ENCODE data around the gene QRSL1. TPM values are rescaled to one million over a fixed set of nuclear protein-coding genes. Genes with fewer than 3 reads are reported as not detected.

Gene QRSL1
- total and polyA plus RNA-seq, 2 donors (not counting 1 experiment from before 2014, with no cell fraction given) = 8.2 to 15.2 TPM

- no peaks in the 10 kb centered on the region for H3K79me2 ChIP-seq (ENCODE audit: control insufficient read depth, insufficient read depth, low read length)
- DNase-seq (ENCODE audit: low read depth in 2 of 2) = no peak
- H2AFZ ChIP-seq (ENCODE audit: low read length) = no peak overlapping the region
- no peaks in the 10 kb centered on the region for H4K20me1 ChIP-seq (ENCODE audit: control insufficient read depth, extremely low read depth, insufficient read depth, low read length)
- TF ChIP-seq CTCF (conservative IDR thresholded peaks at IDR 0.05 in 1 of 2, IDR thresholded peaks at IDR 0.05 in 1 of 2; ENCODE audit: low read depth in 1 of 2, low read length in 2 of 2) (no peak), EZH2 (IDR thresholded peaks at IDR 0.05; ENCODE audit: low read length, missing control alignments) (no peak)
- H3K4me2 ChIP-seq (ENCODE audit: extremely low read depth, insufficient read depth, low read length) = no peak overlapping the region
- H3K4me1 ChIP-seq (ENCODE audit: control insufficient read depth, extremely low read depth, insufficient read depth, low read length) = no peaks in the 10 kb centered on the region
- no peak overlapping the region for H3K4me3 ChIP-seq (replicated peaks in 1 of 4; ENCODE audit: control extremely low read depth in 1 of 4, insufficient read depth in 1 of 4, low read depth in 3 of 4, low read length in 4 of 4)
- no peak overlapping the region for H3K27ac ChIP-seq (ENCODE audit: insufficient read depth, low read length)
- no peaks in the 10 kb centered on the region for H3K9me3 ChIP-seq (ENCODE audit: control insufficient read depth, insufficient read depth, low read depth, low read length)
- no peak overlapping the region for H3K9ac ChIP-seq (ENCODE audit: insufficient read depth, low read length)
- H3K36me3 ChIP-seq (ENCODE audit: control insufficient read depth, insufficient read depth, low read length) = no peaks in the 10 kb centered on the region
- H3K27me3 ChIP-seq (ENCODE audit: control insufficient read depth, insufficient read depth, low read length) = no peaks in the 10 kb centered on the region
These were observed 14.7 kb upstream of the QRSL1 start for GRCh38 chr6:106614592-106615257.

GRCh38 chr6:106617302-106617701 is 12.1 kb upstream of the QRSL1 start:
- Histone ChIP-seq H3K4me1 (ENCODE audit: control insufficient read depth, extremely low read depth, insufficient read depth, low read length) (no peaks in the 10 kb centered on the region), H3K36me3 (ENCODE audit: control insufficient read depth, insufficient read depth, low read length) (no peaks in the 10 kb centered on the region), H4K20me1 (ENCODE audit: control insufficient read depth, extremely low read depth, insufficient read depth, low read length) (no peaks in the 10 kb centered on the region), H3K4me3 (replicated peaks in 1 of 4; ENCODE audit: control extremely low read depth in 1 of 4, insufficient read depth in 1 of 4, low read depth in 3 of 4, low read length in 4 of 4) (no peak overlapping the region), H2AFZ (ENCODE audit: low read length) (no peak overlapping the region), H3K27me3 (ENCODE audit: control insufficient read depth, insufficient read depth, low read length) (no peaks in the 10 kb centered on the region), H3K27ac (ENCODE audit: insufficient read depth, low read length) (no peak overlapping the region), H3K79me2 (ENCODE audit: control insufficient read depth, insufficient read depth, low read length) (no peaks in the 10 kb centered on the region), H3K9ac (ENCODE audit: insufficient read depth, low read length) (no peak overlapping the region), H3K9me3 (ENCODE audit: control insufficient read depth, insufficient read depth, low read depth, low read length) (no peaks in the 10 kb centered on the region), H3K4me2 (ENCODE audit: extremely low read depth, insufficient read depth, low read length) (no peak overlapping the region)
- DNase-seq (ENCODE audit: low read depth in 2 of 2) = no peak
- TF ChIP-seq EZH2 (IDR thresholded peaks at IDR 0.05; ENCODE audit: low read length, missing control alignments) (no peak), CTCF (conservative IDR thresholded peaks at IDR 0.05 in 1 of 2, IDR thresholded peaks at IDR 0.05 in 1 of 2; ENCODE audit: low read depth in 1 of 2, low read length in 2 of 2) (no peak)

GRCh38 chr6:106617857-106618256 is 11.5 kb upstream of the QRSL1 start:
- no peak for TF ChIP-seq CTCF (conservative IDR thresholded peaks at IDR 0.05 in 1 of 2, IDR thresholded peaks at IDR 0.05 in 1 of 2; ENCODE audit: low read depth in 1 of 2, low read length in 2 of 2)
- no peak for TF ChIP-seq EZH2 (IDR thresholded peaks at IDR 0.05; ENCODE audit: low read length, missing control alignments)
- Histone ChIP-seq H3K4me1 (ENCODE audit: control insufficient read depth, extremely low read depth, insufficient read depth, low read length) (no peaks in the 10 kb centered on the region), H2AFZ (ENCODE audit: low read length) (no peak overlapping the region), H3K27ac (ENCODE audit: insufficient read depth, low read length) (no peak overlapping the region), H3K36me3 (ENCODE audit: control insufficient read depth, insufficient read depth, low read length) (no peaks in the 10 kb centered on the region), H4K20me1 (ENCODE audit: control insufficient read depth, extremely low read depth, insufficient read depth, low read length) (no peaks in the 10 kb centered on the region), H3K79me2 (ENCODE audit: control insufficient read depth, insufficient read depth, low read length) (no peaks in the 10 kb centered on the region), H3K27me3 (ENCODE audit: control insufficient read depth, insufficient read depth, low read length) (no peaks in the 10 kb centered on the region), H3K9ac (ENCODE audit: insufficient read depth, low read length) (no peak overlapping the region), H3K9me3 (ENCODE audit: control insufficient read depth, insufficient read depth, low read depth, low read length) (no peaks in the 10 kb centered on the region), H3K4me3 (replicated peaks in 1 of 4; ENCODE audit: control extremely low read depth in 1 of 4, insufficient read depth in 1 of 4, low read depth in 3 of 4, low read length in 4 of 4) (no peak overlapping the region), H3K4me2 (ENCODE audit: extremely low read depth, insufficient read depth, low read length) (no peak overlapping the region)
- DNase-seq (ENCODE audit: low read depth in 2 of 2) = no peak
